ENCODE measurements around the gene BIN2. TPM values are rescaled to one million over a fixed set of nuclear protein-coding genes. Genes with fewer than 3 reads are reported as not detected.

BIN2 gene
- total and polyA plus RNA-seq, 2 of the 4 experiments (the other 2 are of a cell fraction), result not detected

- no peak overlapping the region for H2AK5ac ChIP-seq (ENCODE audit: low read depth, low read length)
- no peaks in the 10 kb centered on the region for H3K27me3 ChIP-seq (ENCODE audit: control insufficient read depth, insufficient read depth, low read length)
- H2BK120ac ChIP-seq (ENCODE audit: low read depth, low read length), result no peak overlapping the region
- H2BK15ac ChIP-seq (ENCODE audit: low read depth, low read length), result no peak overlapping the region
- H2BK20ac ChIP-seq (ENCODE audit: low read depth, low read length), result no peak overlapping the region
- H3K79me1 ChIP-seq (ENCODE audit: low read depth in 1 of 2, low read length in 2 of 2), result peaks cover 32 to 56% of the 10 kb centered on the region in 2 experiments
- in situ Hi-C loops (cut with MboI; ENCODE audit: low sequenced_read_pairs) (no loop called here), intact Hi-C loops (cut with micrococcal nuclease) (no loop called here), dilution Hi-C loops (cut with HindIII; ENCODE audit: low sequenced_read_pairs, unreplicated experiment) (no loop called here)
- H4K20me1 ChIP-seq (ENCODE audit: insufficient read depth, low read length), result no peaks in the 10 kb centered on the region
- no peak for TF ChIP-seq RCOR1 (IDR thresholded peaks at IDR 0.05; ENCODE audit: insufficient replicate concordance, low read length)
- TF ChIP-seq, protein P1, sequence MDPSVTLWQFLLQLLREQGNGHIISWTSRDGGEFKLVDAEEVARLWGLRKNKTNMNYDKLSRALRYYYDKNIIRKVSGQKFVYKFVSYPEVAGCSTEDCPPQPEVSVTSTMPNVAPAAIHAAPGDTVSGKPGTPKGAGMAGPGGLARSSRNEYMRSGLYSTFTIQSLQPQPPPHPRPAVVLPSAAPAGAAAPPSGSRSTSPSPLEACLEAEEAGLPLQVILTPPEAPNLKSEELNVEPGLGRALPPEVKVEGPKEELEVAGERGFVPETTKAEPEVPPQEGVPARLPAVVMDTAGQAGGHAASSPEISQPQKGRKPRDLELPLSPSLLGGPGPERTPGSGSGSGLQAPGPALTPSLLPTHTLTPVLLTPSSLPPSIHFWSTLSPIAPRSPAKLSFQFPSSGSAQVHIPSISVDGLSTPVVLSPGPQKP (IDR thresholded peaks at IDR 0.05; ENCODE audit: borderline replicate concordance, low read depth, low read length), result no peak
- no peak for TF ChIP-seq NFE2L2 (IDR thresholded peaks at IDR 0.05; ENCODE audit: low read depth, low read length)
- no peak for TF ChIP-seq BHLHE40 (IDR thresholded peaks at IDR 0.05; ENCODE audit: low read depth, low read length)
- no peak for TF ChIP-seq CHD1 (IDR thresholded peaks at IDR 0.05; ENCODE audit: low read depth, low read length)
- no peak for TF ChIP-seq MAZ (IDR thresholded peaks at IDR 0.05; ENCODE audit: borderline replicate concordance, low read depth, low read length)
- TF ChIP-seq SMC3 (IDR thresholded peaks at IDR 0.05; ENCODE audit: low read depth, low read length), result no peak
- TF ChIP-seq RFX5 (IDR thresholded peaks at IDR 0.05; ENCODE audit: low read depth, low read length), result no peak
- TF ChIP-seq, protein P2, sequence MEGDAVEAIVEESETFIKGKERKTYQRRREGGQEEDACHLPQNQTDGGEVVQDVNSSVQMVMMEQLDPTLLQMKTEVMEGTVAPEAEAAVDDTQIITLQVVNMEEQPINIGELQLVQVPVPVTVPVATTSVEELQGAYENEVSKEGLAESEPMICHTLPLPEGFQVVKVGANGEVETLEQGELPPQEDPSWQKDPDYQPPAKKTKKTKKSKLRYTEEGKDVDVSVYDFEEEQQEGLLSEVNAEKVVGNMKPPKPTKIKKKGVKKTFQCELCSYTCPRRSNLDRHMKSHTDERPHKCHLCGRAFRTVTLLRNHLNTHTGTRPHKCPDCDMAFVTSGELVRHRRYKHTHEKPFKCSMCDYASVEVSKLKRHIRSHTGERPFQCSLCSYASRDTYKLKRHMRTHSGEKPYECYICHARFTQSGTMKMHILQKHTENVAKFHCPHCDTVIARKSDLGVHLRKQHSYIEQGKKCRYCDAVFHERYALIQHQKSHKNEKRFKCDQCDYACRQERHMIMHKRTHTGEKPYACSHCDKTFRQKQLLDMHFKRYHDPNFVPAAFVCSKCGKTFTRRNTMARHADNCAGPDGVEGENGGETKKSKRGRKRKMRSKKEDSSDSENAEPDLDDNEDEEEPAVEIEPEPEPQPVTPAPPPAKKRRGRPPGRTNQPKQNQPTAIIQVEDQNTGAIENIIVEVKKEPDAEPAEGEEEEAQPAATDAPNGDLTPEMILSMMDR (conservative IDR thresholded peaks at IDR 0.05; ENCODE audit: low read depth, low read length), result no peak
- no peak for TF ChIP-seq MAFK (IDR thresholded peaks at IDR 0.05; ENCODE audit: low read depth, low read length)
- no peak for TF ChIP-seq USF2 (IDR thresholded peaks at IDR 0.05; ENCODE audit: low read depth, low read length)
- no peak for TF ChIP-seq POLR2A (IDR thresholded peaks at IDR 0.05; ENCODE audit: low read depth, low read length)
- TF ChIP-seq MXI1 (IDR thresholded peaks at IDR 0.05; ENCODE audit: borderline replicate concordance, low read depth, low read length), result no peak
- TF ChIP-seq FOS (IDR thresholded peaks at IDR 0.05; ENCODE audit: low read depth, low read length), result no peak
- no peak for TF ChIP-seq RAD21 (IDR thresholded peaks at IDR 0.05; ENCODE audit: low read length)
- TF ChIP-seq CEBPB (IDR thresholded peaks at IDR 0.05; ENCODE audit: low read depth, low read length), result no peak
- ChIA-PET POLR2A (ENCODE audit: unreplicated experiment) (no interaction called here), CTCF (interaction anchor here (0.6 kb wide), 1 partner anchor 1596 kb away, joined by 4 read pairs; no protein-coding TSS in a partner anchor)
- no peak overlapping the region for H3K9ac ChIP-seq (ENCODE audit: low read depth, low read length)
- H3K23ac ChIP-seq (ENCODE audit: low read depth, low read length), result no peak overlapping the region
- no peak overlapping the region for H3K56ac ChIP-seq (ENCODE audit: extremely low read depth, insufficient read depth, low read length)
- no peak overlapping the region for H3K14ac ChIP-seq (replicated peaks; ENCODE audit: low read depth, low read length)
- H4K8ac ChIP-seq (ENCODE audit: low read depth in 2 of 2, low read length in 2 of 2), result no peak overlapping the region
- BruUV-seq (replicated peaks), result no TSS peak
- H3K4ac ChIP-seq (ENCODE audit: low read depth, low read length), result no peak overlapping the region
- no peak overlapping the region for H2BK5ac ChIP-seq (ENCODE audit: low read depth, low read length, poor library complexity, severe bottlenecking)
- H2AK9ac ChIP-seq (replicated peaks; ENCODE audit: low read depth, low read length, poor library complexity), result no peak overlapping the region
- H4K91ac ChIP-seq (ENCODE audit: insufficient read depth, low read depth, low read length), result no peak overlapping the region
- ATAC-seq (ENCODE audit: low read depth) (no peak), DNase-seq (no peak)
- peaks cover 17% of the 10 kb centered on the region for H3K9me1 ChIP-seq (ENCODE audit: insufficient read depth, low read length)
- H3K36me3 ChIP-seq (ENCODE audit: control insufficient read depth, insufficient read depth, low read length), result no peaks in the 10 kb centered on the region
- no peaks in the 10 kb centered on the region for H3K9me3 ChIP-seq (ENCODE audit: control insufficient read depth, insufficient read depth, low read length)
- no peak overlapping the region for H4K5ac ChIP-seq (ENCODE audit: low read depth, low read length)
- H3K27ac ChIP-seq (ENCODE audit: insufficient read depth, low read length), result no peak overlapping the region
- no peak overlapping the region for H2AFZ ChIP-seq (replicated peaks; ENCODE audit: low read length, poor library complexity)
- no peak overlapping the region for H3K4me3 ChIP-seq (ENCODE audit: insufficient read depth, low read depth, low read length)
- 0 out of 2 replicates have a peak, but pooled peaks cover 2% of the 10 kb centered on the region for H3K4me1 ChIP-seq (ENCODE audit: control insufficient read depth, insufficient read depth, low read length)
- no peak overlapping the region for H3K18ac ChIP-seq (ENCODE audit: low read depth, low read length)
- no CpG with 5 or more reads among the region's 5 CpGs for WGBS, 2 experiments (ENCODE audit: extremely low coverage in 2 of 2, insufficient read length in 1 of 2)
- H3K4me2 ChIP-seq (ENCODE audit: low read depth, low read length), result no peak overlapping the region
Observed at GRCh38 chr12:51264297-51264696, 59.7 kb downstream of the BIN2 start.

Measured in IMR-90 (cell line).